Retina (tissue), 1 donor: ENCODE results near the gene TMA7B.
"Not testable (repeated sequence)": the region's sequence is repeated elsewhere in the genome, so short reads cannot be mapped to it uniquely, and the experiment has no call there.

Experiments
- DNase-seq: peaks from one replicate; pipeline ENCODE4 v3.0.0-alpha.2; 2016

Gene TMA7B

DNA sequence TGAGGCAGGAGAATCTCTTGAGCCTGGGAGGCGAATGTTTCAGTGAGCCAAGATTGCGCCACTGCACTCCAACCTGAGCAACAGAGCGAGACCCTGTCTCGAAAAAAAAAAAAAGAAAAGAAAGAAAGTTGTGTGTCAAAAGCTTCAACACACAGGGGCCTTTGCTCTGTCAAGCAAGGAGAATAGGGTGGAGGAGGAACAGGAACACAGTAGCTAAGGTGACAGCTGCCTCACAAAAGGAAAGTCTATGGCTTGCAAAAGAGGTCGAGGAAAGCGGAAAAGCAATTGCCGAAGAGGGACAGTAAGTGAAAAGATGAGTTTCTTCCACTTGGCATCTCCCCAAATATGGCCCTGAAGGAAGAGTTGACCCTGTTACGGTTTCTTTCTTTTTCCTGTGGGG is 26.5 kb upstream of the TMA7B start:
- no peak for DNase-seq

DNA sequence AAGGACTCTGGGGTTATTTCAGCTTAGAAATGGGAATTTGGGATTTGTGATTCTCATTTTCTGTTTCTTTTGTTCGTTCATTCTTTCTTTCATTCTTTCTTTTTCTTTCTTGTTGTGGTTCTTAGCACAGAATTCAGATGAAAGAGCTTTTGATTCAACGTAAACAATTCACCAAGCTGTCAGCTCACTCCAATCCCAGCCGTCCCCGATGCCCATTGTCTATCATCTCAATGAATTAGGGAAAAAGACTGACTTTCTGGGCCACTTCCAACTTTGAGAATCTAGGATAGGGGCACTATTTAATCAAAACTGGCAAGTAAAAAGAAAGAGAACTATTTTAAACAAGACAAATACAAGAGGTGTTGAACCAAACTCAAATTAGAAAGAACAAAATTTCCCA is 25.1 kb upstream of the TMA7B start:
- DNase-seq = no peak

DNA sequence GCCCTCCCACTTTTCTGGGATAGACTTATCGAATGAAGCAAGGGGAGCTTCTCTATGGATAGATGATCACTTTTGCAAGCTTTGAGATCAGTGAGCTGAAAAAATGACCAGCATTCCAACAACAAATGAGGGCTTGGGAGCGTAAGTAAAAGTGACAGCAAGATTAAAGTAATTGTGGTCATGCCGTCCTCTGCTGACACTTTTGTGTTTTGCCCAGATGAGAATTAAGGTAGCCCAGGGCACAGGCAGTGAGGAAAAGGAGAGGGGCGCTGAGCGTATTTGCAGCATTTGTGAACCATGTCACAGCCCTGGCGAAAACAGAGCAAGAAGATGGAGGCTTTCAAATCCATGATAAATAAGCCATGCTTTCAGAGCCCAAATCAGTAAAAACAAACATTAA is 24.6 kb upstream of the TMA7B start:
- peak; percentile 73 for DNase-seq

DNA sequence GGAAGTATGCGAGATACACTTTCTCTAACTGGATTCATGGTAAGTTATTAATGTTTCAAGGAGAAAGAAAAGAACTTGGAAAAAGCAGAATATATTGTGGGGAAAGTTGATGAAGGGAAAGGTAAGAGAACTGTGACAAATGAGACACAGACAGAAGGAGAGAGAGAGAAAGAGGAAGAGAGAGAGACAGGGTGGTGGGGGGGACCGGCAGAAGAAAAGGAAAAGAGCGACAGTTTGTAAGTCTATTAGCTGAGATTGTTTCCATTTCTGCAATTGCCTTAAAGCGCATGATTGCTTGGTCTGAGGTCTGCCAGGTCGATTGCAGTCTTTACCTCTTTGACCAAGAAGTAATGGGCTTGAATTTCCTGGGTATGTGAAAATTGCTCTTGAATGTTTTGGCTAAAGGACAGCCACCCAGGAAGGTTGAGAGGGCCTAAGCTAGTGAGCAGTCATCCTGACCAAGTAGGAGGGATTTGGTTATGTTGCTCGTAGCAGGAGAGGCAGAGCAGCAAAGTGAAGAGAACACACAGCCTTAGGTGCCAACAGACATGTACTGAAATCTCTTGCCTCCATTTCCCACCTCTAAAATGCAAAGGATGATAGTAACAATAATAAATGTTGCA is 23.6 kb upstream of the TMA7B start:
- no peak for DNase-seq

DNA sequence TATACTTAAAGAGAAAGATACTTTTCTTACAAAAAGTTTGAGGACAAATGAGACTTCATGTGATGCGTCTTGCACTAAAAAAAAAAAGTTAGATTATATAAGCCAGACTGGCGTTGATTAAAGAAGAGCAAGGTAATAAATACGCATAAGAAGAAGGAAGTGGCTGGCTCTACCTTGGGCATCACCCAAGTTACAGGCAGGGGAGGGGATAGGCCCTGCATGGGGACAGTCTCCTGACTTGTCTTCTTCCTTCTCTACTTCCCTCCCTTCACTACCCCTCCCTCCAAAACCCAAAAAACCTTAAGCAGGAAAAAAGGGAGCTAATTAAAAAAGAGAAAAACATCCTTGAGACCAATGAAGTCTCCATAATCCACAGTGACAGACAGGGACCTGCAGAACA is 22.3 kb upstream of the TMA7B start:
- DNase-seq = no peak

DNA sequence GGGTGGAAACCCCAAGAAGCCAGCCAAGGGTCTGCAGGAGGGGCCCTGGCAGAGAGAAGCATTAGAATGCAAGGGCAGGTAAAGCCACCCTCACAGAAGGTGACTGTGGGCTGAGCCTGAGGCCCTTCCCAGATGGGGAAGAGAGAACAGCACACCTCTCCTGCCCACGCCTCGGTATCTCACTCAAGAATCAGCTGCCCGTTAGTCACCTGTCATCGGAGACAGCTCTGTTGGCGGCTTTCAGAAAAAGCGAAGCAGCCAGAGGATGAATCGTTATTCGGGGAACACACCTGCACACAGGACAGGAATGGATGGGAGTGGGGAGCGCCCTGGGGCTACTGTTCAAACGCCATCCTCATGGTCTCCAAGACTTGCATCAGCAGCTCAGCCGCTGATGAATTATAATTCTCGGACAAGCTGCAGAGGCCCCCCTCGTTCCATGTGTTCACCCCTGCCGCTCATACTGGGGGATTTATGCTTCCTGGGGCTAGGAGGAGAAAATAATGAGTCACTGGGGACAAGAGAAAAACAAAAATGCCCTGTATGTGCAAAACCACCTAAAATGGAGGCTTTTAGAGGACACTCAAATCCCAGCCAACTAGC is 21.6 kb upstream of the TMA7B start:
- DNase-seq = no peak

DNA sequence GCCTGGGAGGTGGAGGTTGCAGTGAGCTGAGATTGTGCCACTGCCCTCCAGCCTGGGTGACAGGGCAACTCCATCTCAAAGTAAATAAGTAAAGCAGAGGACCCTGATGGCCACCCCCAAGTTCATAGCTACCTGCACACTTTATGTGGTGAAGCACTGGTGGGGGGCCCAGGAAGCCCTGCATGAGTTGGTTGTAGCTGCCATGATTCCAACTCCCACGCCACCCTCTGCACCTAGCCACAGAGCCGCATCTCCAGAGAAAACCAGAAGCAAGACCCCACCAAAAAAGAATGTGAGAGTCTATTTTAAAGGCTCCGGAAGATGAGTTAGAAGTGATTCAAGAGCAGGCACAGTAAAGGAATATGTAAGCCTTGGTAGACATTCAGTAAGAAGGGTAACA is 20.4 kb upstream of the TMA7B start:
- no peak for DNase-seq

DNA sequence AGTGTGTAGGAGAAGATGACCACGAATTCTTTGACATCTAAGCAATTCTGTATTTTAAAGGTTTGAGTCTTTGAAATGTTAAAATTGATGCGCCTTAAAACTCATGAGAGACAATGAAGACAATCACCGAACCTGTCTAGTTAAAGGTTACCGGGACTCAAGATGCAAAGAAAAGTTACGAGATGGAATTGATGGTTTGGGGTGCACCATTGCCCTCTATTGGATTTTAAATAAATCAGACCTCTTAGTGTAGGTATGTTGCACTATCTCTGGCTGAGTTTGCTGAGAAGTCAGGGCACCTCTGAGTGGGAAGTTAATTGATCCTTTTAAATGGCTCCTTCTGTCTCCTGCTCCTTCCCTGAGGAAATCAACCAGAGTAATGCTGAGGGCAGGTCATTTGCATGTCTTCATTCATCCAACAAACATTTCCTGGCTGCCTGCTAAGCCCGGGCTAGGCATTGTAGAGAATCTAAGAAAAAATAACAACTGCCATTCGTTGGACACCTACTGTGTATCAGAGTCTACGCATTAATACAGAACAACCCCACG is 19.4 kb upstream of the TMA7B start:
- DNase-seq = no peak

DNA sequence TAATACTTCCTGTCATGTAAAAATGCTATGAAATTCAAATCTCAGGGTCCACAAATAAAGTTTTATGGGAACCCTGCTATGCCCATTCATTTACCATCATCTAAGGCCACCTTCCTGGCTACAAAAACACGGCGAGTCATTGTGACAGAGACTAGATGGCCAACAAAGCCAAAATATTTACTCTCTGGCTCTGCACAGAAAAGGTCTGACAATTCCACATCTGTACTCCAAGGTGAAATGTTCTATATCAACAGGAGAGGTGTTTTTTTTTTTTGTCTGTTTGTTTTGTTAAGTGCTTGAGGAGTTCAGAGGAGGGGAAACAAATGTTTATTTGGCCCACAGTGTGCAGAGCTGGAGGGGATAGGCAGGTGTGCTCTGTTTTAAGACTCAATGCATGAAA is 18.6 kb upstream of the TMA7B start:
- DNase-seq = no peak

DNA sequence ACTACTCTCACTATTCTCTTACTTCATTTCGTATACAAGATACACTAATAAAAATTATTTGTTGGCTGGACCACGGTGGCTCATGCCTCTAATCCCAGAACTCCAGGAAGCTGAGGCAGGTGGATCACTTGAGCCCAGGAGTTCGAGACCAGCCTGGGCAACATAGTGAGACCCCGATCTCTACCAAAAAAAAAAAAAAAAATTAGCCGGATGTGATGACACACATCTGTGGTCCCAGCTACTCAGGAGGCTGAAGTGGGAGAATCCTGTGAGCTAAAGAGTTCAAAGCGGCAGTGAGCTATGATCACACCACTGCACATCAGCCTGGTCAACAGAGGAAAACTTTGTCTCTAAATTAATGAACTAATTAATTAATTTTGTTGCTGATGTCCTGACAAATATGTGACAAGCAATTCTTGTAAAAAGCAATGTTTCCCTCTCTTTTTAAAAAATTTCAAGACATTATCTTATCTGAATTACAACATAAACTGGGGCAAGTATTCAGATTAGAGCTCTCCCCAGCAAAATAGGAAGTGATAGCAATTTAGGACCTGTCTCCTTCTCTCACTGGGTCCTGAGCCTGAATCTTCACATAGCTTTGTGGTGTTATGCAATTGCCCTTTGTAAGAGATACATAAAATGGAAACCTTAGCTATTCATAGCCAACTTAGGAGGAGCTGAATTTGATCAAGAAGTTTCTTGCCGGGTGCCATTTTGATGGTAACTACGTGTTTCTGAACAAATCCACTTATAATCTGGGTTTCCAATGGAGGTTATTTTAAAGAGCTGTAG is 17.6 kb upstream of the TMA7B start:
- no peak for DNase-seq

DNA sequence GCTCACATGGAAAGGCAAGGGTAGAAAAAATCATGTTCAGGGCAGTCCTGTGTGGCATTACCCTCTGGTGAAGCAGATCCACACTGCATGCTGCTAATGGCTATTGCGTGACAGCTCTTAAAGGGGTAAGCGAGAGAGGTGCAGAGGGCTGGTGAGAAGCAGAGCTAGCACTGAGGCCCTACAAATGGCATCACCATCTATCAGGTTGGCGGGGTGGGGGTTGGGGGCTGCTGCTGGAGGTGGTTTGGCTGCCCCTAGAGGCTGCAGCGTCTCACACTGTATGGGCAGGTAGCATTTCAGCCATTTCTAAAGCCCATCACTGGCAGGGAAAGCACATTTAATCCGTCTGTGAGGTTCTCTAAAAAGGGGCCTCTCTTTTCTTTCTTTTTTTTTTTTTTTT is 16.9 kb upstream of the TMA7B start:
- no peak for DNase-seq

DNA sequence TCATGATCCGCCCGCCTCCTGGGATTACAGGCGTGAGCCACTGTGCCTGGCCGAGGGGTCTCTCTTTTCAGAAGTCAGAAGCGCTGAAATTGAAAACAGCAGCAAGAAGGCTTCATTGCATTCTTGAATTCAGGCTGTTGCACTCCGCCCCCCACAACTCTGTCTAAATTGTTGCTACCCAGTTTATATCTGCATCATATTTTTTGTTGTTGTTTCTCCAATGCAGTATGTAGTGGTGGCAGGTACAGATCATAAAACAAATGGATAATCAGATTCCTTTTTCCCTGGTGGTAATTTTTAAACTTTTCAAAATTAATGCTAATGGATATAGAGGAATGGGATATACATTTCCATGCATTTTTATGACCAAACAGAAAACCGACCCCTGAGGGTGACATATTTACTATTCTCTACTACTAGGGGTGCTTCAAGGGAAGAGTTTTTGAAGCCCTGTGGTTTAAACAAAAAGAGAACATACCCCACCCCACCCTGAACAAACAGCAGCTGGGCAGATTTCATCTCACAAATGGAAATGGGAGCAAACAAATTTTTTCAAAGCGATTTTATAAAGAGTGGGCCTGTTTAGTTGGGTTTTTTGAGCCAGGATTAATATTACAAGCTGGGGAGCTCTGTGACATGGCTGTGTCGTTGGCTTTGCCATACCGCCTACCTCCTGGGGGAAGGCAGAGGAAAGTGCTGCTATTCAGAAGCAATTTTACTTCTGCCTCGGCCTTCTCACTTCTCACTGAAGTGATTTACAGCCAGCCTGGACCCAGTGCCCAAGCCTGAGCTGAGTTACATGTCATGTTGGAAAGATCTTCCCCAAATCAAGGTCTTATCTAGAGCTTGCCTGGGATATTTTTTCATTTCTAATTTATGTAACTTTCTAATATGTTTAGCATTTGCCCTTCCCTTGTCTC is 16.0 kb upstream of the TMA7B start:
- DNase-seq = no peak

DNA sequence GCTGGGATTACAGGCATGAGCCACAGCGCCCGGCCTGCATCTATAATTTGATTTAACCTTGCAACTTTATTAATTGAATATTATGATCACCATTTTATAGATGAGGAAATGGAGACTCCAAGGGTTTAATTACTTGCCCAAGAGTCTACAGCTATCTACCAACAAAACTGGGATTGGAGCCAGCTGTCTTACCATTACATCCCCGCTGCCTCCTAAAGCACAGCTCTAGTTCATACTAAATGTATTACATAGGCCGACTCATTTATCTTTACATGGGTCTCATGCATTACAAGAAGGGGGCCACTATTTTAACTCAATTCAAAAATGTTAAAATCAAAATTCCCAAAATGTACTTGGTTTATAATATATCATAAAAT is 14.1 kb upstream of the TMA7B start:
- DNase-seq = no peak

DNA sequence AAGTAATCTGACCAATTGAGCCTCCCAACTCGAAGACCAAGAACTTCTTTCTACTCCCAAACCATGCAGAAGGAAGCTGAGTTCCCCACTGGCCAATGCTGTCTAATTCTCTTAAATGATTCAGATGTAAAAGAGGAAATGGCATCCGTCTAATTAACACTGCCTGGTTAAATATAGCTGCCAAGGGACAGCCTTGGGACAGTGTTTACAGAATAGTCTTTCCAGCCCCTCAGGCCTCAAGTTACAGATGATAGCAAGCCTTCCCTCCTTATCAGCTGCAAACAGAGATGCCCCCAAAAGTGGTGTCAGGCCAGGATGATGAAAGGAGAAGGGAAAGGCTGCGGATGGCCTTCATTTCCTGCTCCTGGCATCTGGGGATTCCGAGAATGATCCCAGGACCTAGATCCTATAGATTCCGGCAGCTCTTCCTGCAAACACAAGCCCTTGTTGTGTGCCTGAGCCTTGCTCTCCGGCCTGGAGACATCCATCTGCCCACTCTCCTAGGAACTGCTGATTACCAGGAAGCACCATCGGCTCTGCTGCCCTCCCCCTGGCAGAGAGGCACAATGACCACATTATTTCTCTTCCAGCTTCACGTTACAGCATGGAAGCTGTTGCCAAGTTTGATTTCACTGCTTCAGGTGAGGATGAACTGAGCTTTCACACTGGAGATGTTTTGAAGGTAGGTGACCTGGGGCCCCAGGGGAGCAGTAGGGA is 13.5 kb upstream of the TMA7B start:
- no peak for DNase-seq

DNA sequence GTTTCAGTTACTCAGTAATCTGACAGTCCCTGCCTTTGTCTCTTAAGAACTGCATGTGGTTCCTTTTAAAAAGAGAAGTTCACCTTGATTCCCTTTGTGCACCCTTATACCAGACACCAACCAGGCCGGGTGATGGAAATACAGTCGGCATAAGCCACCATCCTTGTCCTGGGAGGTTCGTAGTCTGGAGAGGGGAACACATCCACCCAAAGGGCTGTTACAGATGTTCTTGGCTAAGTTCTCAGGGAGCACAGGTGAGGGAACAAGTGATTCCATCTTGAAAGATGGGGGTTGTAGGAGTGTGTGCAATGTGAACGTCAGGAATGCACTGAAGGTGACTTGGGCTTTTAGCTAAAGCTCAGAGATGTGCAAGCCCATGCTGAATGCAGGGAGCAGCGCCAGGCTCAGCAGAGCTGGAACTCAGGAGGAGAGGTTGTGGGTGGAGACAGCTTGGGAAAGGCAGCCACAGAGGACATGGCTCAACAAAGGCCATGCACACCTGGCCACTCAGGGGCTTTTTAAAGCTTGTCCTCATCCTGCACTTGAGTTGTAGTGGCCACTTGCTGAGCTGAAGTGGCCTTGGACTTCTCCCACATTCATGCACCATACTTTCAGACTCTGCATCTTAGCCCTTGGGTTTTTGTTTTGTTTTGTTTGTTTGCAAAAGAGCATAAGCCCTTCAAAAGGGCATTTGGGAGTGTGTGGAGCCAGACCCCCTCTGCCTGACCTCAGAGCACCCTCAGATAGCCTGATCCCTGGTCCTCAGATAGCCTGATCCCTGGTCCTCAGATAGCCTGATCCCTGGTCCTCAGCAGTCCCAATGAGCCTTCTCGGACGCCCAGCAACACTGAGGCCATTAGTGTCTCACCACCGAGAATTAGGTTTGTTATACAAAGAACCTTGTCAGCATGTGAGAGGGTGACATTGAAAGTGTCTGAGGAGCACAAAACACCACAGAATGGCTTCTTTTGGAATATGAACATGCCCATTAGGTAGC is 12.7 kb upstream of the TMA7B start:
- no peak for DNase-seq

DNA sequence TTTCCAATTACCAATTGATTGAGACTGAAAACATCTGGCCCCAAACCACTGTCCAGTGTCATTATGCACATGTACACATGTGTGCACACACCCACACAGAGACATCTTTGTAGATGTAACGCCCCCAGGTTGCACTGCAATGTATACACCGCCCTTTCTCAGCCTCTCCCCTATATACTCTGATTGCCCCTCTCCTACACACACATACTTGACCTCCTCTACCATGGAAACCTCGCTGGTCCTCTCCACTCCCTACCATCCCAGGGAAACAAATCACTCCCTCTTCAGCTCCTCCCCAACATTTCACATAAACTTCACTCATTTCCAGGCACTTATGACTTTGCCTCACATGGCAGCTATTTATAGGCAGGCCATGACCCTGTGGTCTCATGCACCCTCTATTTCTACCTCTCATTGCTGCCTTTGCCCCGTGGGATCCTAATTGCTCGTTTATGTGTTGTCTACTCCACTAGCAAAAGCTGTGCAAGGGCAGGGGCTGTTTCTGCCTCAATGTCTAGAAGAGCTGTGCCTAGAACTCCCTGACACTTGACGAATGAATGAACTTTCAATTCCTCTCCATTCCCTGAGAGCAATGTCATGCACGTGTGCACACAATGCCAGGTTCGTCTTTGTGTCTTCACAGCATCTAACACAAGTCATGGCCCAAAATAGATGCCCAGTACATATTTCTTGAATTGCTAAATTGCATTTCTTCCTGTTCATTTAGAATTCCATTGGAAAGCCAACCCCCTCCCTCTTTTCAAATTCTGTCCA is 10.0 kb upstream of the TMA7B start:
- DNase-seq = no peak

DNA sequence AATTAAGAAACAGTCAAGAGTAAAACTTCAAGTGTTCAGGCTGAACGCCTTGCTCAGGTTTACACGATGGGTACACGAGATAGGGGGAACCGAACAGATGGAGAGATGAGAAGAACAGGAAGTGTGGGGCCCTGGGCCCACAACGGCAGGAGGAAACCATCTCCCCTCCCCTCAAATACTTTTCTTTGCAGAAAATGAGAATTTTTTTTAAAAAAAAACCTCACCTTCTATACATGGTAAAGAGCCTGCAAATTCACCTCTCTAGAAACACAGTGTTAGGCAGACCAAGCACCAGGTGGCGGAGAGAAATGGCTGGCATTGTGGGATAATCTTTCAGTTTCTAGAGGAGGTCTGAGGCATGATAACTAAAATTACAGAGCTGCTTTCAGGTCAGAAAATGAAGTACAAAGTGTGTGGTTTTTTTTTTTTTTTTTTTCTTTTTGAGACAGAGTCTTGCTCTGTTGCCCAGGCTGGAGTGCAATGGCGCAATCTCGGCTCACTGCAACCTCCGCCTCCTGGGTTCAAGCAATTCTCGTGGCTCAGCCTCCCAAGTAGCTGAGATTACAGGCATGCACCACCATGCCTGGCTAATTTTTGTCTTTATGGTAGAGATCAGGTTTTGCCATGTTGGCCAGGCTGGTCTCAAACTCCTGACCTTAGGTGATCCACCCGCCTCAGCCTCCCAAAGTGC is 8.4 kb upstream of the TMA7B start:
- DNase-seq = not testable (repeated sequence)

DNA sequence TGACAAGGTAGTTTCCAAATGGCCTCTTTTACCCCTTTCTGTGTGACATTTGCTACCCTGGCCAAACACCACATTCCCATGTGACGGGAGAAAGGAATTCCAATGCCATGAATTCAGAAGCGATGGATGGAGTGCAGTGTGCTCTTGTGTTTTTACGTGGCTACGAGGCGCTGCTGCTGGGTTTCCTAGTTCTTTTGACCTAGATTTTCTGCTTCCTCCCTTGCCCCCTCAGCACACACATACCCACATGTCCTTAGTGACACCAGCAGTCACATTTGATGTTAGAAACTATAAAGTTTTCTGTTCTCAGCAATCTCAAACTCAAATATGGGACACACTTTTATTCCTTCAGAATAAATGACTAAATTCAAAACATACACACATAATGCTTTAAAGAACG is 7.8 kb upstream of the TMA7B start:
- no peak for DNase-seq

DNA sequence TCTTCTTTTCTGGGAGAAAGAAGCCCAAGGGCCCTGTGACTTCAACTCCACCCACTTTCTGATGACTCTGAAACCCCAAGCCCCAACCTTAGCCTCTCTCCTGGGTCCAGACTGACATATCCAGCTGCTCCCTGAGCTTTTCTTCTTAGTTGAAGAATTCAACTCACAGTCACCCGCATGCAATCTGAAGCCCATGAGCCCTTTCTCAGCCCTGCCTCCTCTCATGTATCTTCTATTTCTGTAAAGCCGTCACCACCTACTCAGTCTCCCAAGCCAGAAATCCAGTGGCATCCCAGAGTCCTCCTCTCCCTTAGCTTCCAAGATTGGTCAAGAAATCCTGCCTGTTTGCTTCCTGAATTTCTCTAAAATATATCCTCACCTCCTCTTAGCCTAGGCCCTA is 7.1 kb upstream of the TMA7B start:
- DNase-seq = no peak

DNA sequence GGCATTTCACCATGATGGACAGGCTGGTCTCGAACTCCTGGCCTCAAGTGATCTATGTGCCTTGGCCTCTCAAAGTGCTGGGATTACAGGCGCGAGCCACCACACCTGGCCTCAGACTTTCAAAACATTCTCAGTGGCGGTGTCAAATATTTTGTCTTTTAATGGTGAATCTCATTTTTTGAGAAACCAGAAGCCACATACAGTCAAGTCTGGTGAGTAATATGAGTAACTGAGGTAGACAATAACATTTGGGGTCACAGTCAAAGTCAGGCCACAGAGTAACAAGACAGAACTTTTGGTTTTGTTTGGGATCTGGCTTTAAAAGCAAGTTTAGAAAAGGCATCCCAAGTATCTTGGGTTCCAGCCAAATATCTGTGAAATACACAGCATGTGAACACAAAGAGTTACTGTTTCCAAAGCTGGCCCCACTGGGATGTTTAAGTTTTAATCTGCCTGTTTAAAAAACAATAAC is 5.6 kb upstream of the TMA7B start:
- DNase-seq = no peak
